Measurements from ENCODE around the gene RPS6KA4. TPM values are rescaled to one million over a fixed set of nuclear protein-coding genes. Genes with fewer than 3 reads are reported as not detected.

RPS6KA4 gene
- total RNA-seq, 1 donor from 2014 or later: 48.6 TPM

DNA sequence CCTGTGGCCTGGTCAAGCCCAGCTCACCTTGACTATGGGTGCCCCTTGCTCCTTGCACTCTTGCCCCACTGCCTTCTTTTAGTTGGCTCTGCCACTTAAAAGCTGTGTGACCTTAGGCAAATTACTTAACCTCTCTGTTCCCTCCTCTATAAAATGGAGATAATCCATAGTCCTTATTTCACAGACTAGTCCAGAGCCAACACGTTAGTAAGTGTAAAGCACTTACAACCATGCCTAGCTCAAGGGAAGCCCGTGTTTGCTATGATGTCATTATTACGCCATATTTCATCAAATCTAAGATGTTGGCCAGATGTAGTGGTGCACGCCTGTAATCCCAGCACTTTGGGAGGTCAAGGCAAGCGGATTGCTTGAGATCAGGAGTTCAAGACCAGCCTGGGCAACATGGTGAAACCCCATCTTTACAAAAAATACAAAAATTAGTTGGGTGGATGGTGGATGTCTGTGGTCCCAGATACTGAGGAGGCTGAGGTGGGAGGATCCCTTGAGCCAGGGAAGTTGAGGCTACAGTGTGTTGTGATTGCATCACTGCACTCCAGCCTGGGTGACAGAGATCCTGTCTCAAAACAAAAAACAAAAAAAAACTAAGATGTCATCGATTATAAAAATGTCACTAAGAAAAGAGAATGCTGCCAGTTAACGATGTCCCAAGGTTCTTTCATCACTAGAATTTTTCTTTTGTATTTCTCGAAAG, 21.3 kb upstream of the RPS6KA4 start:
- no peak for DNase-seq
- peaks cover 32% of the 10 kb centered on the region for H3K36me3 Mint-ChIP-seq (ENCODE audit: low read depth)

GRCh38 chr11:64338716-64339115, 20.2 kb upstream of the RPS6KA4 start:
- peaks cover 34% of the 10 kb centered on the region for H3K4me1 Mint-ChIP-seq

More for the DNA sequence above, 21.3 kb upstream of the RPS6KA4 start:
- no peaks in the 10 kb centered on the region for H3K9me3 Mint-ChIP-seq
- H3K27me3 Mint-ChIP-seq: no peaks in the 10 kb centered on the region
- H3K27ac Mint-ChIP-seq: peak overlapping the region; percentile 15
- intact Hi-C loops (cut with micrococcal nuclease): no loop called here
- peaks cover 34% of the 10 kb centered on the region for H3K4me1 Mint-ChIP-seq
- no peak overlapping the region for H3K4me3 Mint-ChIP-seq

DNA sequence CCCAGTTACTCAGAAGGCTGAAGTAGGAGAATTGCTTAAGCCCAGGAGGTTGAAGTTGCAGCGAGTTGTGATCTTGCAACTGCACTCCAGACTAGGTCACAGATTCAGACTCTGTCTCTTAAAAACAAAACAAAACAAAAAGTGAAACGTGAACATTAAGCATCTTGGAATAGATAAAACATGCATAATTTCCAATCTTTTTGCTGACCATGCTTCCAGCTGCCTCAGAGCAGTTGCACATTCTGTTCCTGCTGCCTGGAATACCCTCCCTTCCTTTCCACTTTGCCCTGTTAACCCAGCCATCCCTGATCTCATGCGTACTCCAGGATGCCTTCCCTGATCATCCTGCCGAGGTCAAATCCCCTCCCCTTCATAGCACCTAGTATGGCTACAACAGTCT, 19.7 kb upstream of the RPS6KA4 start:
- peak overlapping the region; percentile 99 for H3K4me3 Mint-ChIP-seq
- DNase-seq: no peak
- H3K27me3 Mint-ChIP-seq: no peaks in the 10 kb centered on the region
- H3K9me3 Mint-ChIP-seq: no peaks in the 10 kb centered on the region
- intact Hi-C loops (cut with micrococcal nuclease): no loop called here
- H3K27ac Mint-ChIP-seq: peak overlapping the region; percentile 91
- peaks cover 32% of the 10 kb centered on the region for H3K36me3 Mint-ChIP-seq (ENCODE audit: low read depth)
- H3K4me1 Mint-ChIP-seq: peaks cover 34% of the 10 kb centered on the region

More at GRCh38 chr11:64338716-64339115, 20.2 kb upstream of the RPS6KA4 start:
- Mint-ChIP-seq H3K27ac (peak overlapping the region; percentile 91), H3K4me3 (peak overlapping the region; percentile 99), H3K36me3 (ENCODE audit: low read depth) (peaks cover 33% of the 10 kb centered on the region), H3K9me3 (no peaks in the 10 kb centered on the region), H3K27me3 (no peaks in the 10 kb centered on the region)
- no peak for DNase-seq
- intact Hi-C loops (cut with micrococcal nuclease): no loop called here

- peak; percentile 95 for DNase-seq
- Mint-ChIP-seq H3K4me1 (peaks cover 34% of the 10 kb centered on the region), H3K9me3 (no peaks in the 10 kb centered on the region), H3K4me3 (peak within 1 kb of the TSS; percentile 99), H3K27me3 (no peaks in the 10 kb centered on the region), H3K36me3 (ENCODE audit: low read depth) (peaks cover 31% of the 10 kb centered on the region), H3K27ac (peak within 1 kb of the TSS; percentile 91)
- intact Hi-C loops (cut with micrococcal nuclease): loop anchor here (1.0 to 2.0 kb wide), 4 partner anchors 9 to 69 kb away; partner anchors contain the start of genes ESRRA and TRMT112
Observed at GRCh38 chr11:64339754-64340408, 19.1 kb upstream of the RPS6KA4 start, which contains the start of gene CCDC88B. TSS of gene CCDC88B (plus strand) at chr11:64340204. CDS start at chr11:64340267, 63 bp downstream.

- intact Hi-C loops (cut with micrococcal nuclease): loop anchor here (1.0 to 2.0 kb wide), 4 partner anchors 10 to 70 kb away; partner anchors contain the start of genes ESRRA and TRMT112
- H3K9me3 Mint-ChIP-seq: no peaks in the 10 kb centered on the region
- H3K27me3 Mint-ChIP-seq: no peaks in the 10 kb centered on the region
- H3K4me1 Mint-ChIP-seq: peaks cover 31% of the 10 kb centered on the region
- peak overlapping the region; percentile 99 for H3K4me3 Mint-ChIP-seq
- DNase-seq: peak; percentile 94
- peaks cover 36% of the 10 kb centered on the region for H3K36me3 Mint-ChIP-seq (ENCODE audit: low read depth)
- H3K27ac Mint-ChIP-seq: peak overlapping the region; percentile 91
Observed at GRCh38 chr11:64340671-64341335, 18.2 kb upstream of the RPS6KA4 start.

- Mint-ChIP-seq H3K4me3 (peak overlapping the region; percentile 99), H3K27me3 (no peaks in the 10 kb centered on the region), H3K4me1 (peaks cover 31% of the 10 kb centered on the region), H3K9me3 (no peaks in the 10 kb centered on the region), H3K27ac (peak overlapping the region; percentile 37), H3K36me3 (ENCODE audit: low read depth) (peaks cover 39% of the 10 kb centered on the region)
- intact Hi-C loops (cut with micrococcal nuclease): loop anchor here (2.0 kb wide), 2 partner anchors 37 to 71 kb away; partner anchors contain the start of gene ESRRA
- DNase-seq: no peak
Observed at GRCh38 chr11:64341429-64341828, 17.5 kb upstream of the RPS6KA4 start.

GRCh38 chr11:64341851-64342791, 16.8 kb upstream of the RPS6KA4 start:
- Mint-ChIP-seq H3K27ac (no peak overlapping the region), H3K36me3 (ENCODE audit: low read depth) (peaks cover 43% of the 10 kb centered on the region), H3K4me3 (peak overlapping the region; percentile 99), H3K27me3 (no peaks in the 10 kb centered on the region), H3K9me3 (no peaks in the 10 kb centered on the region), H3K4me1 (peaks cover 31% of the 10 kb centered on the region)
- intact Hi-C loops (cut with micrococcal nuclease): loop anchor here (1.0 to 2.0 kb wide), 3 partner anchors 17 to 71 kb away; partner anchors contain the start of genes ESRRA and RPS6KA4
- DNase-seq: peak; percentile 98

DNA sequence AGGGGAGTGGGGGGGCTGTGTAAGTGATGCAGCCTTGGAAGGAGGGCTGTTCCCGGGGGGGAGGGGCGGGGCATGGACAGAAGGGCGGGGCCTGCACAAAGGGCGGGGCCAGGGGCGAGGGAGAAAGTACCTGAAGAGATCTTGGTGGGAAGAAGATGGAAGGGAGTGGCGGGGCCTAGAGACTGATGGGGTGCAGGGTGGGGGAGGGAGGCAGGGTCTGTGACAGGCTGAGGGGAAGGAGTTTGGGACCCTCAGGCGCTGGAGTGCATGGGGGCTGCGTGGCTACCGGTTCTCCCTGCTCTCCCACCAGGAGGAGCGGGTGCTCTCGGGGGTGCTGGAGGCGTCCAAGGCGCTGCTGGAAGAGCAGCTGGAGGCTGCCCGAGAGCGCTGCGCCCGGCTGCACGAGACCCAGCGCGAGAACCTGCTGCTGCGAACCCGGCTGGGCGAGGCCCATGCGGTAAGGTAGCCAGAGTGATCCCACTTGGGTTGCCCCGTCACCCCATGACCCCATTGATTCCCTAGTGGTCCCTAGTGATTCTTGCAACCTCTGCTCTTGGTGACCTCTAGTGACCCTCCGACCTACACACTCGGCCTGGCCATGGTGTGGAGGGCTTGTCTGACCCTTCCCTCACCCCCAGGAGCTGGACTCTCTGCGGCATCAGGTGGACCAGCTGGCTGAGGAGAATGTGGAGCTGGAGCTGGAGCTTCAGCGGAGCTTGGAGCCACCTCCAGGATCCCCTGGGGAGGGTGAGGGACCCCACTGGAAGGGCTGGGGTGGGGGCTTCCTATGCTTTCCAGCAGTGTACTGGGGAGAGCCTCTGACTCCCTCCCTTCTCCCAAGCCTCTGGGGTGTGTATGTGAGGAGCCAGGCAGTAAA, 15.9 kb upstream of the RPS6KA4 start:
- Mint-ChIP-seq H3K27me3 (no peaks in the 10 kb centered on the region), H3K9me3 (no peaks in the 10 kb centered on the region), H3K36me3 (ENCODE audit: low read depth) (peaks cover 39% of the 10 kb centered on the region), H3K4me3 (peak overlapping the region; percentile 70), H3K4me1 (peaks cover 30% of the 10 kb centered on the region), H3K27ac (no peak overlapping the region)
- peak; percentile 56 for DNase-seq
- intact Hi-C loops (cut with micrococcal nuclease): loop anchor here (1.0 kb wide), 1 partner anchor 16 kb away; the partner anchor contains the start of gene RPS6KA4

DNA sequence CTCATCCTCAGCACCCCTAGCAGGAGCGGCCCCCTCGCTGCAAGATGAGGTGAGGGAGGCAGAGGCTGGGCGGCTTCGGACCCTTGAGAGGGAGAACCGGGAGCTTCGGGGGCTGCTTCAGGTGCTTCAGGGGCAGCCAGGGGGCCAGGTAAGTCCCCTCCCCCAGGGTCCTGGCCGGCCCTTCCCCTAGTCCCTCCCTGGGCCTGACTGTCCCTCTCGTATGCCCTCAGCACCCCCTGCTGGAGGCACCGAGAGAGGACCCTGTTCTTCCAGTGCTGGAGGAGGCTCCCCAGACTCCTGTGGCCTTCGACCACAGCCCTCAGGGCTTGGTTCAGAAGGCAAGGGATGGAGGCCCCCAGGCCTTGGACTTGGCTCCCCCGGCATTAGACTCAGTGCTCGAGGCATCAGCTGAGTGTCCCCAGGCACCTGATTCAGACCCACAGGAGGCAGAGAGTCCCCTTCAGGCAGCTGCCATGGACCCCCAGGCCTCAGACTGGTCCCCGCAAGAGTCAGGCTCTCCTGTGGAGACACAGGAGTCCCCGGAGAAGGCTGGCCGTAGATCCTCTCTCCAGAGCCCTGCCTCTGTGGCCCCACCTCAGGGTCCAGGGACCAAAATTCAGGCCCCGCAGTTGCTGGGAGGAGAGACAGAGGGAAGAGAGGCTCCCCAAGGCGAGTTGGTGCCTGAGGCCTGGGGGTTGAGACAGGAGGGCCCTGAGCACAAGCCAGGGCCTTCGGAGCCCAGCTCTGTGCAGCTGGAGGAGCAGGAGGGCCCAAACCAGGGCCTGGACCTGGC, 15.0 kb upstream of the RPS6KA4 start:
- no peaks in the 10 kb centered on the region for H3K27me3 Mint-ChIP-seq
- H3K4me3 Mint-ChIP-seq: no peak overlapping the region
- H3K4me1 Mint-ChIP-seq: peaks cover 28% of the 10 kb centered on the region
- intact Hi-C loops (cut with micrococcal nuclease): no loop called here
- H3K9me3 Mint-ChIP-seq: no peaks in the 10 kb centered on the region
- DNase-seq: peak; percentile 70
- H3K36me3 Mint-ChIP-seq (ENCODE audit: low read depth): peaks cover 39% of the 10 kb centered on the region
- no peak overlapping the region for H3K27ac Mint-ChIP-seq

DNA sequence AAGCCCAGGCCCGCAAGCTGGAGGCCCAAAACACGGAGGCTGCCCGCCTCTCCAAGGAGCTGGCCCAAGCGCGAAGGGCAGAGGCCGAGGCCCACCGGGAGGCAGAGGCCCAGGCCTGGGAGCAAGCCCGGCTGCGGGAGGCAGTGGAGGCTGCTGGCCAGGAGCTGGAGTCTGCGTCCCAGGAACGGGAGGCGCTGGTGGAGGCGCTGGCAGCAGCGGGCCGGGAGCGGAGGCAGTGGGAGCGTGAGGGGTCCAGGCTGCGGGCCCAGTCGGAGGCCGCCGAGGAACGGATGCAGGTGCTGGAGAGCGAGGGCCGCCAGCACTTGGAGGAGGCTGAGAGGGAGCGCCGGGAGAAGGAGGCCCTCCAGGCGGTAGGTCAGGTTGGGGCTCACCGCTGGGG, 14.2 kb upstream of the RPS6KA4 start:
- Mint-ChIP-seq H3K27ac (no peak overlapping the region), H3K4me3 (no peak overlapping the region), H3K27me3 (no peaks in the 10 kb centered on the region), H3K4me1 (peaks cover 20% of the 10 kb centered on the region), H3K36me3 (ENCODE audit: low read depth) (peaks cover 39% of the 10 kb centered on the region), H3K9me3 (no peaks in the 10 kb centered on the region)
- peak; percentile 55 for DNase-seq
- intact Hi-C loops (cut with micrococcal nuclease): no loop called here

- Mint-ChIP-seq H3K27ac (no peak overlapping the region), H3K9me3 (no peaks in the 10 kb centered on the region), H3K4me3 (no peak overlapping the region), H3K27me3 (no peaks in the 10 kb centered on the region), H3K36me3 (ENCODE audit: low read depth) (peaks cover 40% of the 10 kb centered on the region), H3K4me1 (peaks cover 5% of the 10 kb centered on the region)
- DNase-seq: no peak
- intact Hi-C loops (cut with micrococcal nuclease): no loop called here
Observed at GRCh38 chr11:64347193-64347867, 11.6 kb upstream of the RPS6KA4 start.
